ENCODE results near the gene MCC. TPM values are rescaled to one million over a fixed set of nuclear protein-coding genes. Genes with fewer than 3 reads are reported as not detected.

The MCC gene
- total and polyA plus RNA-seq, 2 of the 4 experiments (the other 2 are of a cell fraction) = 5.0 to 20.6 TPM

GRCh38 chr5:113527746-113528145 lies 39.5 kb upstream of the MCC start:
- no peak overlapping the region for H3K4me3 ChIP-seq (ENCODE audit: insufficient read depth, low read depth, low read length)
- H3K27me3 ChIP-seq (ENCODE audit: control insufficient read depth, insufficient read depth, low read length) = no peaks in the 10 kb centered on the region
- H2BK5ac ChIP-seq (ENCODE audit: low read depth, low read length, poor library complexity, severe bottlenecking) = no peak overlapping the region
- H3K9me3 ChIP-seq (ENCODE audit: control insufficient read depth, insufficient read depth, low read length) = peaks cover 7% of the 10 kb centered on the region
- no peak overlapping the region for H3K56ac ChIP-seq (ENCODE audit: extremely low read depth, insufficient read depth, low read length)
- no peak overlapping the region for H3K18ac ChIP-seq (ENCODE audit: low read depth, low read length)
- no peaks in the 10 kb centered on the region; the same call in 1 of the 2 replicates for H4K20me1 ChIP-seq (ENCODE audit: insufficient read depth, low read length)
- no peaks in the 10 kb centered on the region for H3K9me1 ChIP-seq (ENCODE audit: insufficient read depth, low read length)
- peaks cover 9% of the 10 kb centered on the region for H3K36me3 ChIP-seq (ENCODE audit: control insufficient read depth, insufficient read depth, low read length)
- TF ChIP-seq CHD1 (IDR thresholded peaks at IDR 0.05; ENCODE audit: low read depth, low read length) (no peak), RAD21 (IDR thresholded peaks at IDR 0.05; ENCODE audit: low read length) (no peak), ELK1 (IDR thresholded peaks at IDR 0.05; ENCODE audit: borderline replicate concordance, low read depth, low read length) (no peak), BHLHE40 (IDR thresholded peaks at IDR 0.05; ENCODE audit: low read depth, low read length) (no peak), SMC3 (IDR thresholded peaks at IDR 0.05; ENCODE audit: low read depth, low read length) (no peak), MAFK (IDR thresholded peaks at IDR 0.05; ENCODE audit: low read depth, low read length) (no peak), RFX5 (IDR thresholded peaks at IDR 0.05; ENCODE audit: low read depth, low read length) (no peak), MXI1 (IDR thresholded peaks at IDR 0.05; ENCODE audit: borderline replicate concordance, low read depth, low read length) (no peak), NFE2L2 (IDR thresholded peaks at IDR 0.05; ENCODE audit: low read depth, low read length) (no peak), CTCF (conservative IDR thresholded peaks at IDR 0.05; ENCODE audit: low read depth, low read length) (no peak), USF2 (IDR thresholded peaks at IDR 0.05; ENCODE audit: low read depth, low read length) (no peak), RCOR1 (IDR thresholded peaks at IDR 0.05; ENCODE audit: insufficient replicate concordance, low read length) (no peak), FOS (IDR thresholded peaks at IDR 0.05; ENCODE audit: low read depth, low read length) (no peak), CEBPB (IDR thresholded peaks at IDR 0.05; ENCODE audit: low read depth, low read length) (no peak), MAZ (IDR thresholded peaks at IDR 0.05; ENCODE audit: borderline replicate concordance, low read depth, low read length) (no peak), POLR2A (IDR thresholded peaks at IDR 0.05; ENCODE audit: low read depth, low read length) (no peak)
- no peak overlapping the region for H2AK5ac ChIP-seq (ENCODE audit: low read depth, low read length)
- H2AFZ ChIP-seq (replicated peaks; ENCODE audit: low read length, poor library complexity) = no peak overlapping the region
- no TSS peak for BruUV-seq (replicated peaks)
- peaks cover 2% of the 10 kb centered on the region for H3K4me1 ChIP-seq (ENCODE audit: control insufficient read depth, insufficient read depth, low read length)
- H4K8ac ChIP-seq (ENCODE audit: low read depth in 2 of 2, low read length in 2 of 2) = no peak overlapping the region
- H2BK20ac ChIP-seq (ENCODE audit: low read depth, low read length) = no peak overlapping the region
- no peak overlapping the region for H3K4me2 ChIP-seq (ENCODE audit: low read depth, low read length)
- in situ Hi-C loops (cut with MboI; ENCODE audit: low sequenced_read_pairs) = no loop called here
- H3K27ac ChIP-seq (ENCODE audit: insufficient read depth, low read length) = no peak overlapping the region
- peaks cover 8 to 20% of the 10 kb centered on the region in 2 experiments for H3K79me1 ChIP-seq (ENCODE audit: low read depth in 1 of 2, low read length in 2 of 2)
- POLR2A ChIA-PET (ENCODE audit: unreplicated experiment) = no interaction called here
- no peak overlapping the region for H4K91ac ChIP-seq (ENCODE audit: insufficient read depth, low read depth, low read length)
- DNase-seq (peak; percentile 29), ATAC-seq (ENCODE audit: low read depth) (peak; percentile 29; the same call in 1 of the 2 replicates)
- no peak overlapping the region for H3K4ac ChIP-seq (ENCODE audit: low read depth, low read length)
- no peak overlapping the region for H2BK120ac ChIP-seq (ENCODE audit: low read depth, low read length)
- WGBS, 2 experiments (ENCODE audit: extremely low coverage in 2 of 2, insufficient read length in 1 of 2) = 62% methylated on average over 3 of the region's 5 CpGs; no CpG with 5 or more reads in 1 of the 2 experiments
- H2AK9ac ChIP-seq (replicated peaks; ENCODE audit: low read depth, low read length, poor library complexity) = no peak overlapping the region
- H3K9ac ChIP-seq (ENCODE audit: low read depth, low read length) = no peak overlapping the region
- intact Hi-C loops (cut with micrococcal nuclease) = no loop called here
- dilution Hi-C loops (cut with HindIII; ENCODE audit: low sequenced_read_pairs, unreplicated experiment) = no loop called here
- no peak overlapping the region for H3K14ac ChIP-seq (replicated peaks; ENCODE audit: low read depth, low read length)
- H2BK15ac ChIP-seq (ENCODE audit: low read depth, low read length) = no peak overlapping the region
- H3K23ac ChIP-seq (ENCODE audit: low read depth, low read length) = no peak overlapping the region
- no peak overlapping the region for H4K5ac ChIP-seq (ENCODE audit: low read depth, low read length)
- CTCF ChIA-PET = no interaction called here
